GM23338 (cell line): ENCODE results near the gene RPL32. TPM values are rescaled to one million over a fixed set of nuclear protein-coding genes. Genes with fewer than 3 reads are reported as not detected.
A peak's percentile ranks its signal among the peaks of the same experiment; 100 is the strongest.

Experiments used
- ATAC-seq: fragments of 200-7000 bp; cut with Tn5 transposase; 3 replicates; pipeline ENCODE4 v1.9.1; 2020
- DNase-seq: peaks from one replicate; pipeline ENCODE4 v3.0.0-alpha.2; 2015; ENCODE audit warnings: low spot score
- H2AFZ ChIP-seq: fragments of 200-600 bp; sonication (generic); 2 replicates; pipeline ENCODE4 v1.8.0; 2016; ENCODE audit warnings: antibody characterized with exemption, mild to moderate bottlenecking, moderate library complexity
- H3F3A ChIP-seq: fragments of 200-600 bp; sonication (generic); replicated peaks from 2 replicates; pipeline ENCODE4 v1.8.0; 2017; ENCODE audit warnings: antibody characterized with exemption, mixed run types, low read depth
- H3K27ac ChIP-seq: fragments of 200-600 bp; sonication (generic); 2 replicates; pipeline ENCODE4 v1.6.1; 2016; ENCODE audit warnings: low read depth
- H3K27me3 ChIP-seq: fragments of 200-600 bp; sonication (generic); 2 replicates; pipeline ENCODE4 v1.8.0; 2016; ENCODE audit warnings: mild to moderate bottlenecking, mixed run types, moderate library complexity; ENCODE audit not compliant: insufficient read depth
- H3K36me3 ChIP-seq: fragments of 200-600 bp; sonication (generic); 2 replicates; pipeline ENCODE4 v1.8.0; 2016; ENCODE audit warnings: mild to moderate bottlenecking; ENCODE audit not compliant: insufficient read depth
- H3K4me1 ChIP-seq: fragments of 200-600 bp; sonication (generic); 2 replicates; pipeline ENCODE4 v1.8.0; 2016; ENCODE audit warnings: mild to moderate bottlenecking, moderate library complexity; ENCODE audit not compliant: insufficient read depth
- H3K4me2 ChIP-seq: fragments of 200-600 bp; sonication (generic); 2 replicates; pipeline ENCODE4 v1.7.1; 2017; ENCODE audit warnings: mixed run types
- H3K4me3 ChIP-seq: fragments of 200-600 bp; sonication (generic); 2 replicates; pipeline ENCODE4 v1.6.1; 2016; ENCODE audit warnings: mixed run types
- H3K79me2 ChIP-seq: fragments of 200-600 bp; sonication (generic); replicated peaks from 2 replicates; pipeline ENCODE4 v1.8.0; 2017; ENCODE audit warnings: mild to moderate bottlenecking; ENCODE audit not compliant: insufficient read depth
- H3K9me2 ChIP-seq: fragments of 200-600 bp; sonication (generic); 2 replicates; pipeline ENCODE4 v1.8.0; 2017; ENCODE audit not compliant: insufficient read depth
- H4K20me1 ChIP-seq: fragments of 200-600 bp; sonication (generic); replicated peaks from 2 replicates; pipeline ENCODE4 v1.8.0; 2017; ENCODE audit warnings: mild to moderate bottlenecking; ENCODE audit not compliant: insufficient read depth
- H3K27ac Mint-ChIP-seq: 2 replicates; pipeline ENCODE4 v1.8.0; 2020; ENCODE audit warnings: inconsistent platforms, mild to moderate bottlenecking, moderate library complexity, mixed read lengths
- H3K27me3 Mint-ChIP-seq: 3 replicates; pipeline ENCODE4 v1.8.0; 2022; ENCODE audit warnings: low read depth, mild to moderate bottlenecking, moderate library complexity, mixed read lengths, inconsistent platforms; ENCODE audit not compliant: insufficient read depth, poor library complexity
- H3K36me3 Mint-ChIP-seq: 3 replicates; pipeline ENCODE4 v1.8.0; 2021; ENCODE audit warnings: low read depth, mild to moderate bottlenecking, inconsistent platforms, moderate library complexity, mixed read lengths
- H3K4me1 Mint-ChIP-seq: 3 replicates; pipeline ENCODE4 v1.8.0; 2020; ENCODE audit warnings: mild to moderate bottlenecking, inconsistent platforms, mixed read lengths
- H3K4me3 Mint-ChIP-seq: 3 replicates; pipeline ENCODE4 v1.8.0; 2021; ENCODE audit warnings: moderate library complexity, mild to moderate bottlenecking, inconsistent platforms, mixed read lengths
- H3K9me3 Mint-ChIP-seq: 3 replicates; pipeline ENCODE4 v1.8.0; 2020; ENCODE audit warnings: moderate library complexity, mild to moderate bottlenecking, inconsistent platforms, mixed read lengths
- CREB1 ChIP-seq: fragments of 250-450 bp; sonication (Bioruptor Pico); IDR thresholded peaks from 2 replicates; pipeline ENCODE4 v1.5.0; 2020; ENCODE audit warnings: low read depth, mild to moderate bottlenecking, moderate library complexity
- EZH2 ChIP-seq: fragments of 200-600 bp; sonication (generic); IDR thresholded peaks from one replicate; pipeline ENCODE4 v1.8.0; 2017; ENCODE audit warnings: antibody characterized with exemption, mild to moderate bottlenecking, low read depth; ENCODE audit not compliant: unreplicated experiment
- STAT1 ChIP-seq: IDR thresholded peaks from one replicate; pipeline ENCODE4 v1.6.1; 2016; ENCODE audit warnings: antibody characterized with exemption; ENCODE audit not compliant: unreplicated experiment
- ZNF114 ChIP-seq: fragments of 250-450 bp; sonication (Bioruptor Pico); IDR thresholded peaks from 2 replicates; pipeline ENCODE4 v1.5.0; 2020; ENCODE audit warnings: mild to moderate bottlenecking, moderate library complexity
- ZNF331 ChIP-seq: fragments of 250-450 bp; sonication (Bioruptor Pico); IDR thresholded peaks from 2 replicates; pipeline ENCODE4 v1.5.0; 2020; ENCODE audit warnings: low read depth, mild to moderate bottlenecking, moderate library complexity
- polyA plus RNA-seq: library from polyadenylated mRNA; unstranded; fragments of >200 nt; fragmentation: Nextera tagmentation; extraction: Ambion mirVana; gene quantifications from 2 replicates; pipeline ENCODE4 v1.2.1, GENCODE V29; 2016
- total RNA-seq: library from RNA; depleted of rRNA; stranded (reverse); fragments of >200 nt; shearing (Covaris generic); gene quantifications from 2 replicates; pipeline ENCODE4 v1.2.3, GENCODE V29; 2014
- TF ChIP-seq, protein P1 (sequence below): IDR thresholded peaks from one replicate; pipeline ENCODE4 v1.6.1; 2018; ENCODE audit warnings: antibody characterized with exemption; ENCODE audit not compliant: unreplicated experiment
- TF ChIP-seq, protein P2 (sequence below): IDR thresholded peaks from 2 replicates; pipeline ENCODE4 v1.6.1; 2016; ENCODE audit warnings: antibody characterized with exemption
- TF ChIP-seq, protein P3 (sequence below): fragments of 250-450 bp; sonication (Bioruptor Pico); IDR thresholded peaks from 2 replicates; pipeline ENCODE4 v1.5.0; 2020; ENCODE audit warnings: mild to moderate bottlenecking, moderate library complexity

RPL32 gene
- total and polyA plus RNA-seq, 2 experiments from 2014 or later = 561 to 2,550 TPM

DNA sequence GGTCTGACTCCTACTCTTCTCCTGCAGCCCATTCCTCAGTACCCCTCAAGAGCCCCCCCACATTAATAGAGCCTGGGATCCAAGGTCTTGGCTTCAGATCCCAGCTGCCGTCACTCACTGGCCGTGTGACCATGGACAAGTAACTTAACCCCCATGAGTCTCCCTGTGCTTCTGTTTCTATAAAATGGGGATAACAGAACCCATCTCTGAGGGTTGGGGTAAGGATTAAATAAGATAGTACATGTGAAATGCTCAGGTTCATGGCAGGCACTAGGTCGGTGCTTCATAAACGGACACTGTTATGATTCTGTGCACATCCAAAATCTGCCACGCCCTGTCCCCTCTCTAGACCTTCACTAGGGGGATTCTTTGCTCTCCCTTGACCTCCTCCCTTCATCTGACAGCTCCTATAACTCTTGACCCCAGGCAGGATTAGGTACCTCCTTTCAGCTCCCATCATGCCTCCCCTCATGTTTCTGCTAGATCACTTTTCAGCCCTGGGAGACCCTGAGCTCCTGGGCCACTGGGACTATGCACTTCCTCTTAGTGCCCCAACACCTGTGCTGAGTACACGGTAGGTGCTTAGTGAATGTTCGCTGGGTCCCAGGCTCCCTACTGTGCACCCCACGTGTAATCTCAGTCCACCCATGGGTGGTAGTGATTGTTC is 43.3 kb downstream of the RPL32 start:
- Histone ChIP-seq H4K20me1 (no peaks in the 10 kb centered on the region), H2AFZ (no peak overlapping the region), H3K9me2 (no peaks in the 10 kb centered on the region), H3K27ac (no peak overlapping the region), H3K36me3 (no peaks in the 10 kb centered on the region), H3F3A (no peaks in the 10 kb centered on the region), H3K4me2 (peak overlapping the region; percentile 73; the same call in 1 of the 2 replicates), H3K27me3 (no peaks in the 10 kb centered on the region), H3K79me2 (no peaks in the 10 kb centered on the region), H3K4me1 (peaks cover 9% of the 10 kb centered on the region; the same call in 1 of the 2 replicates), H3K4me3 (no peak overlapping the region)
- H3K27me3 Mint-ChIP-seq = peaks cover 19% of the 10 kb centered on the region
- no peaks in the 10 kb centered on the region; the same call in 2 of the 3 replicates for H3K9me3 Mint-ChIP-seq
- H3K27ac Mint-ChIP-seq = no peak overlapping the region
- no peak for DNase-seq
- no peaks in the 10 kb centered on the region; the same call in 1 of the 3 replicates for H3K36me3 Mint-ChIP-seq
- peak overlapping the region; percentile 89 for H3K4me3 Mint-ChIP-seq
- TF ChIP-seq, protein P1, sequence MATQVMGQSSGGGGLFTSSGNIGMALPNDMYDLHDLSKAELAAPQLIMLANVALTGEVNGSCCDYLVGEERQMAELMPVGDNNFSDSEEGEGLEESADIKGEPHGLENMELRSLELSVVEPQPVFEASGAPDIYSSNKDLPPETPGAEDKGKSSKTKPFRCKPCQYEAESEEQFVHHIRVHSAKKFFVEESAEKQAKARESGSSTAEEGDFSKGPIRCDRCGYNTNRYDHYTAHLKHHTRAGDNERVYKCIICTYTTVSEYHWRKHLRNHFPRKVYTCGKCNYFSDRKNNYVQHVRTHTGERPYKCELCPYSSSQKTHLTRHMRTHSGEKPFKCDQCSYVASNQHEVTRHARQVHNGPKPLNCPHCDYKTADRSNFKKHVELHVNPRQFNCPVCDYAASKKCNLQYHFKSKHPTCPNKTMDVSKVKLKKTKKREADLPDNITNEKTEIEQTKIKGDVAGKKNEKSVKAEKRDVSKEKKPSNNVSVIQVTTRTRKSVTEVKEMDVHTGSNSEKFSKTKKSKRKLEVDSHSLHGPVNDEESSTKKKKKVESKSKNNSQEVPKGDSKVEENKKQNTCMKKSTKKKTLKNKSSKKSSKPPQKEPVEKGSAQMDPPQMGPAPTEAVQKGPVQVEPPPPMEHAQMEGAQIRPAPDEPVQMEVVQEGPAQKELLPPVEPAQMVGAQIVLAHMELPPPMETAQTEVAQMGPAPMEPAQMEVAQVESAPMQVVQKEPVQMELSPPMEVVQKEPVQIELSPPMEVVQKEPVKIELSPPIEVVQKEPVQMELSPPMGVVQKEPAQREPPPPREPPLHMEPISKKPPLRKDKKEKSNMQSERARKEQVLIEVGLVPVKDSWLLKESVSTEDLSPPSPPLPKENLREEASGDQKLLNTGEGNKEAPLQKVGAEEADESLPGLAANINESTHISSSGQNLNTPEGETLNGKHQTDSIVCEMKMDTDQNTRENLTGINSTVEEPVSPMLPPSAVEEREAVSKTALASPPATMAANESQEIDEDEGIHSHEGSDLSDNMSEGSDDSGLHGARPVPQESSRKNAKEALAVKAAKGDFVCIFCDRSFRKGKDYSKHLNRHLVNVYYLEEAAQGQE = no peak
- no peak for TF ChIP-seq CREB1 (CRISPR knock-in tag)
- no peak for ATAC-seq
- peaks cover 18% of the 10 kb centered on the region for H3K4me1 Mint-ChIP-seq

DNA sequence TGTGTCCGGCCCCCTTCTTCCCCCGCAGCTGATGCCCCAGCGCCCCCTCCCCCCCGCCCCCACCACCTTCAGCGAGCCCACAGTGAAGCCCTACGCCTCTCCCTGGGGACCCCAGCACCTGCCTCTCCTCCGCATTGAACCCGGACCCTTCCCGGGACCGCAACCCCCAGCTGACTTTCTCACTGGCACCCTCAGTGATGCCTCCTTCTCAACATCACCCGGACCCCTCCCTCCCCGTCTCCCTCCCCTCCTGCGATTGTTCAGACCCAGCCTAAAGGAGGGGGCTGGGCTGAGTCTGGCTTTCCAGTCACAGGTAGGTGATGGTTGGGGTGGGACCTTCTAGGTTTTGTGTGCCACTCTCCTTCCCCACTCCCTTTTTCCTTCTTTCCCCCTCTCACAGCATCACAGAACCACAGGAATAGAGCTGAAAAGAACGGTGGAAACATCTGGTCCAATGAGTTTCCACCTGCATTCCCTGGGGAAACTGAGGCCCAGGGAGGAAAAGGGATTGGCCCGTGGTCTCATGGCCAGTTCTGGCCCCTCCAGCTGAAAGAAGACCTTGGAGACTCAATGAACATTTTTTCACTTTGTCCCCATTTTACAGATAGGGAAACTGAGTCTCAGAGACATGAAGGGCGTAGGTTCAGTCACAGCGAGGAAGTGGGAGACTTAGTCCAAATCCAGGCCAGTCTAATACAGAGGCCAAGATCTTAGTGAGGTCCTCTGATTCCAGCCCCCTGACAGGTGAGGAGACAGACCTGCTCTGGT is 44.1 kb downstream of the RPL32 start:
- Mint-ChIP-seq H3K27me3 (peaks cover 20% of the 10 kb centered on the region), H3K4me1 (peaks cover 18% of the 10 kb centered on the region), H3K27ac (no peak overlapping the region), H3K4me3 (peak overlapping the region; percentile 89), H3K36me3 (no peaks in the 10 kb centered on the region; the same call in 1 of the 3 replicates), H3K9me3 (no peaks in the 10 kb centered on the region; the same call in 2 of the 3 replicates)
- H4K20me1 ChIP-seq = no peaks in the 10 kb centered on the region
- H2AFZ ChIP-seq = no peak overlapping the region
- peak overlapping the region; percentile 94 for H3K4me2 ChIP-seq
- H3K79me2 ChIP-seq = no peaks in the 10 kb centered on the region
- H3F3A ChIP-seq = no peaks in the 10 kb centered on the region
- DNase-seq = peak; percentile 56
- H3K4me3 ChIP-seq = peak overlapping the region; percentile 88
- H3K9me2 ChIP-seq = no peaks in the 10 kb centered on the region
- H3K4me1 ChIP-seq = peaks cover 9% of the 10 kb centered on the region; the same call in 1 of the 2 replicates
- H3K27ac ChIP-seq = no peak overlapping the region
- no peaks in the 10 kb centered on the region for H3K36me3 ChIP-seq
- H3K27me3 ChIP-seq = no peaks in the 10 kb centered on the region
- ATAC-seq = peak; percentile 51
- TF ChIP-seq EZH2 (no peak), ZNF331 (no peak), STAT1 (no peak), ZNF114 (no peak), CREB1 (CRISPR knock-in tag) (no peak)
- TF ChIP-seq, protein P2, sequence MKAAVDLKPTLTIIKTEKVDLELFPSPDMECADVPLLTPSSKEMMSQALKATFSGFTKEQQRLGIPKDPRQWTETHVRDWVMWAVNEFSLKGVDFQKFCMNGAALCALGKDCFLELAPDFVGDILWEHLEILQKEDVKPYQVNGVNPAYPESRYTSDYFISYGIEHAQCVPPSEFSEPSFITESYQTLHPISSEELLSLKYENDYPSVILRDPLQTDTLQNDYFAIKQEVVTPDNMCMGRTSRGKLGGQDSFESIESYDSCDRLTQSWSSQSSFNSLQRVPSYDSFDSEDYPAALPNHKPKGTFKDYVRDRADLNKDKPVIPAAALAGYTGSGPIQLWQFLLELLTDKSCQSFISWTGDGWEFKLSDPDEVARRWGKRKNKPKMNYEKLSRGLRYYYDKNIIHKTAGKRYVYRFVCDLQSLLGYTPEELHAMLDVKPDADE = no peak
- TF ChIP-seq, protein P3, sequence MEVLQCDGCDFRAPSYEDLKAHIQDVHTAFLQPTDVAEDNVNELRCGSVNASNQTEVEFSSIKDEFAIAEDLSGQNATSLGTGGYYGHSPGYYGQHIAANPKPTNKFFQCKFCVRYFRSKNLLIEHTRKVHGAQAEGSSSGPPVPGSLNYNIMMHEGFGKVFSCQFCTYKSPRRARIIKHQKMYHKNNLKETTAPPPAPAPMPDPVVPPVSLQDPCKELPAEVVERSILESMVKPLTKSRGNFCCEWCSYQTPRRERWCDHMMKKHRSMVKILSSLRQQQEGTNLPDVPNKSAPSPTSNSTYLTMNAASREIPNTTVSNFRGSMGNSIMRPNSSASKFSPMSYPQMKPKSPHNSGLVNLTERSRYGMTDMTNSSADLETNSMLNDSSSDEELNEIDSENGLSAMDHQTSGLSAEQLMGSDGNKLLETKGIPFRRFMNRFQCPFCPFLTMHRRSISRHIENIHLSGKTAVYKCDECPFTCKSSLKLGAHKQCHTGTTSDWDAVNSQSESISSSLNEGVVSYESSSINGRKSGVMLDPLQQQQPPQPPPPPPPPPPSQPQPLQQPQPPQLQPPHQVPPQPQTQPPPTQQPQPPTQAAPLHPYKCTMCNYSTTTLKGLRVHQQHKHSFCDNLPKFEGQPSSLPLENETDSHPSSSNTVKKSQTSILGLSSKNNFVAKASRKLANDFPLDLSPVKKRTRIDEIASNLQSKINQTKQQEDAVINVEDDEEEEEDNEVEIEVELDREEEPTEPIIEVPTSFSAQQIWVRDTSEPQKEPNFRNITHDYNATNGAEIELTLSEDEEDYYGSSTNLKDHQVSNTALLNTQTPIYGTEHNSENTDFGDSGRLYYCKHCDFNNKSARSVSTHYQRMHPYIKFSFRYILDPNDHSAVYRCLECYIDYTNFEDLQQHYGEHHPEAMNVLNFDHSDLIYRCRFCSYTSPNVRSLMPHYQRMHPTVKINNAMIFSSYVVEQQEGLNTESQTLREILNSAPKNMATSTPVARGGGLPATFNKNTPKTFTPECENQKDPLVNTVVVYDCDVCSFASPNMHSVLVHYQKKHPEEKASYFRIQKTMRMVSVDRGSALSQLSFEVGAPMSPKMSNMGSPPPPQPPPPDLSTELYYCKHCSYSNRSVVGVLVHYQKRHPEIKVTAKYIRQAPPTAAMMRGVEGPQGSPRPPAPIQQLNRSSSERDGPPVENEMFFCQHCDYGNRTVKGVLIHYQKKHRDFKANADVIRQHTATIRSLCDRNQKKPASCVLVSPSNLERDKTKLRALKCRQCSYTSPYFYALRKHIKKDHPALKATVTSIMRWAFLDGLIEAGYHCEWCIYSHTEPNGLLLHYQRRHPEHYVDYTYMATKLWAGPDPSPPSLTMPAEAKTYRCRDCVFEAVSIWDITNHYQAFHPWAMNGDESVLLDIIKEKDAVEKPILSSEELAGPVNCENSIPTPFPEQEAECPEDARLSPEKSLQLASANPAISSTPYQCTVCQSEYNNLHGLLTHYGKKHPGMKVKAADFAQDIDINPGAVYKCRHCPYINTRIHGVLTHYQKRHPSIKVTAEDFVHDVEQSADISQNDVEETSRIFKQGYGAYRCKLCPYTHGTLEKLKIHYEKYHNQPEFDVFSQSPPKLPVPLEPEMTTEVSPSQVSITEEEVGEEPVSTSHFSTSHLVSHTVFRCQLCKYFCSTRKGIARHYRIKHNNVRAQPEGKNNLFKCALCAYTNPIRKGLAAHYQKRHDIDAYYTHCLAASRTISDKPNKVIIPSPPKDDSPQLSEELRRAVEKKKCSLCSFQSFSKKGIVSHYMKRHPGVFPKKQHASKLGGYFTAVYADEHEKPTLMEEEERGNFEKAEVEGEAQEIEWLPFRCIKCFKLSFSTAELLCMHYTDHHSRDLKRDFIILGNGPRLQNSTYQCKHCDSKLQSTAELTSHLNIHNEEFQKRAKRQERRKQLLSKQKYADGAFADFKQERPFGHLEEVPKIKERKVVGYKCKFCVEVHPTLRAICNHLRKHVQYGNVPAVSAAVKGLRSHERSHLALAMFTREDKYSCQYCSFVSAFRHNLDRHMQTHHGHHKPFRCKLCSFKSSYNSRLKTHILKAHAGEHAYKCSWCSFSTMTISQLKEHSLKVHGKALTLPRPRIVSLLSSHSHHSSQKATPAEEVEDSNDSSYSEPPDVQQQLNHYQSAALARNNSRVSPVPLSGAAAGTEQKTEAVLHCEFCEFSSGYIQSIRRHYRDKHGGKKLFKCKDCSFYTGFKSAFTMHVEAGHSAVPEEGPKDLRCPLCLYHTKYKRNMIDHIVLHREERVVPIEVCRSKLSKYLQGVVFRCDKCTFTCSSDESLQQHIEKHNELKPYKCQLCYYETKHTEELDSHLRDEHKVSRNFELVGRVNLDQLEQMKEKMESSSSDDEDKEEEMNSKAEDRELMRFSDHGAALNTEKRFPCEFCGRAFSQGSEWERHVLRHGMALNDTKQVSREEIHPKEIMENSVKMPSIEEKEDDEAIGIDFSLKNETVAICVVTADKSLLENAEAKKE (CRISPR knock-in tag) = no peak
